H9 (cell line): ENCODE results near the gene NCKAP5. TPM values are rescaled to one million over a fixed set of nuclear protein-coding genes. Genes with fewer than 3 reads are reported as not detected.

Experiments used
- DNase-seq: peaks from one replicate; pipeline ENCODE4 v3.0.0-alpha.2; 2017
- H2AFZ ChIP-seq: one replicate; pipeline ENCODE4 v1.6.1; 2013; ENCODE audit warnings: mild to moderate bottlenecking, low read length, control low read depth, moderate library complexity
- H2AK5ac ChIP-seq: 2 replicates; pipeline ENCODE4 v1.6.1; 2013; ENCODE audit warnings: low read length, control low read depth, mixed read lengths; ENCODE audit not compliant: insufficient read length
- H2BK120ac ChIP-seq: one replicate; pipeline ENCODE4 v1.6.1; 2013; ENCODE audit warnings: low read depth, mild to moderate bottlenecking, low read length, control low read depth, inconsistent platforms; ENCODE audit not compliant: poor library complexity, severe bottlenecking
- H2BK12ac ChIP-seq: 2 replicates; pipeline ENCODE4 v1.6.1; 2013; ENCODE audit warnings: low read length, control low read depth, mixed read lengths, low read depth; ENCODE audit not compliant: insufficient read length
- H2BK15ac ChIP-seq: 2 replicates; pipeline ENCODE4 v1.6.1; 2013; ENCODE audit warnings: low read depth, low read length, control low read depth
- H2BK20ac ChIP-seq: one replicate; pipeline ENCODE4 v1.6.1; 2013; ENCODE audit warnings: low read depth, mild to moderate bottlenecking, low read length, control low read depth, inconsistent platforms; ENCODE audit not compliant: poor library complexity, severe bottlenecking
- H2BK5ac ChIP-seq: 2 replicates; pipeline ENCODE4 v1.6.1; 2013; ENCODE audit warnings: low read length, control low read depth, mixed read lengths; ENCODE audit not compliant: insufficient read length
- H3K14ac ChIP-seq: 2 replicates; pipeline ENCODE4 v1.6.1; 2013; ENCODE audit warnings: low read length, control low read depth; ENCODE audit not compliant: insufficient read depth
- H3K18ac ChIP-seq: 2 replicates; pipeline ENCODE4 v1.6.1; 2013; ENCODE audit warnings: low read depth, mild to moderate bottlenecking, mixed read lengths, low read length, control low read depth; ENCODE audit not compliant: insufficient read length
- H3K23ac ChIP-seq: 2 replicates; pipeline ENCODE4 v1.6.1; 2013; ENCODE audit warnings: low read length, control low read depth, mixed read lengths, low read depth; ENCODE audit not compliant: insufficient read length
- H3K23me2 ChIP-seq: 2 replicates; pipeline ENCODE4 v1.6.1; 2013; ENCODE audit warnings: low read depth, mild to moderate bottlenecking, mixed read lengths, low read length, control low read depth; ENCODE audit not compliant: insufficient read length, poor library complexity, severe bottlenecking
- H3K27ac ChIP-seq: 2 replicates; pipeline ENCODE4 v1.5.1; 2013; ENCODE audit warnings: low read length, control low read depth, mixed read lengths, low read depth; ENCODE audit not compliant: insufficient read length
- H3K27me3 ChIP-seq: 2 replicates; pipeline ENCODE4 v1.6.1; 2013; ENCODE audit warnings: low read length, control low read depth, inconsistent platforms; ENCODE audit not compliant: insufficient read depth
- H3K4ac ChIP-seq: 2 replicates; pipeline ENCODE4 v1.6.1; 2013; ENCODE audit warnings: low read depth, mild to moderate bottlenecking, control low read depth, inconsistent platforms, low read length, moderate library complexity
- H3K4me1 ChIP-seq: 2 replicates; pipeline ENCODE4 v1.6.1; 2013; ENCODE audit warnings: low read length, control low read depth, inconsistent platforms; ENCODE audit not compliant: insufficient read depth
- H3K4me2 ChIP-seq: 2 replicates; pipeline ENCODE4 v1.6.1; 2013; ENCODE audit warnings: low read length, control low read depth, mixed read lengths; ENCODE audit not compliant: insufficient read length, insufficient read depth
- H3K56ac ChIP-seq: 2 replicates; pipeline ENCODE4 v1.6.1; 2013; ENCODE audit warnings: low read depth, mild to moderate bottlenecking, mixed read lengths, low read length, control low read depth; ENCODE audit not compliant: insufficient read length
- H3K79me1 ChIP-seq: 2 replicates; pipeline ENCODE4 v1.6.1; 2013; ENCODE audit warnings: low read depth, mild to moderate bottlenecking, moderate library complexity, low read length, control low read depth, inconsistent platforms; ENCODE audit not compliant: insufficient read depth, poor library complexity, severe bottlenecking
- H3K79me2 ChIP-seq: 2 replicates; pipeline ENCODE4 v1.6.1; 2013; ENCODE audit warnings: low read length, control low read depth, inconsistent platforms; ENCODE audit not compliant: insufficient read depth
- H3K9ac ChIP-seq: 2 replicates; pipeline ENCODE4 v1.6.1; 2013; ENCODE audit warnings: low read length, control low read depth, mixed read lengths; ENCODE audit not compliant: insufficient read length; ENCODE audit errors: extremely low read depth
- H3K9me3 ChIP-seq: one replicate; pipeline ENCODE4 v1.6.1; 2013; ENCODE audit warnings: low read depth, low read length, inconsistent platforms; ENCODE audit not compliant: control insufficient read depth
- H3T11ph ChIP-seq: one replicate; pipeline ENCODE4 v1.6.1; 2013; ENCODE audit warnings: mild to moderate bottlenecking, low read length, control low read depth, inconsistent platforms
- H4K20me1 ChIP-seq: one replicate; pipeline ENCODE4 v1.6.1; 2013; ENCODE audit not compliant: control insufficient read depth, insufficient read length, insufficient read depth
- H4K5ac ChIP-seq: 2 replicates; pipeline ENCODE4 v1.6.1; 2013; ENCODE audit warnings: low read depth, mild to moderate bottlenecking, mixed read lengths, low read length, control low read depth; ENCODE audit not compliant: insufficient read length
- H4K8ac ChIP-seq: replicated peaks from 2 replicates; pipeline ENCODE4 v1.6.1; 2013; ENCODE audit warnings: low read length, control low read depth, mixed read lengths, low read depth; ENCODE audit not compliant: insufficient read length
- H4K91ac ChIP-seq: 2 replicates; pipeline ENCODE4 v1.6.1; 2013; ENCODE audit warnings: low read depth, mild to moderate bottlenecking, moderate library complexity, mixed read lengths, low read length, control low read depth; ENCODE audit not compliant: insufficient read length
- H3K27ac Mint-ChIP-seq, 3 experiments: 2 replicates in 2 of 3; 3 replicates in 1 of 3; pipeline ENCODE4 v1.8.0; 2020 to 2021; ENCODE audit warnings: mixed read lengths in 3 of 3, mild to moderate bottlenecking in 1 of 3, moderate library complexity in 1 of 3
- H3K27me3 Mint-ChIP-seq: 2 replicates; pipeline ENCODE4 v1.8.0; 2021; ENCODE audit warnings: low read depth, mild to moderate bottlenecking, moderate library complexity, mixed read lengths
- H3K36me3 Mint-ChIP-seq, 3 experiments: 2 replicates in 2 of 3; 3 replicates in 1 of 3; pipeline ENCODE4 v1.8.0; 2020 to 2021; ENCODE audit warnings: low read depth in 3 of 3, mixed read lengths in 3 of 3; ENCODE audit not compliant: insufficient read depth in 1 of 3
- H3K4me1 Mint-ChIP-seq, 2 experiments: 2 replicates each; pipeline ENCODE4 v1.8.0; 2020; ENCODE audit warnings: mixed read lengths in 2 of 2
- H3K4me3 Mint-ChIP-seq, 2 experiments: 2 replicates in 1 of 2; 3 replicates in 1 of 2; pipeline ENCODE4 v1.8.0; 2020 to 2021; ENCODE audit warnings: mild to moderate bottlenecking in 2 of 2, mixed read lengths in 2 of 2, moderate library complexity in 1 of 2
- H3K9me3 Mint-ChIP-seq, 2 experiments: 2 replicates in 1 of 2; 3 replicates in 1 of 2; pipeline ENCODE4 v1.8.0; 2020; ENCODE audit warnings: mild to moderate bottlenecking in 2 of 2, mixed read lengths in 2 of 2, moderate library complexity in 1 of 2
- WGBS: extraction: QIAGEN DNeasy Blood & Tissue Kit; methylation state at CpG from one replicate; pipeline ENCODE4 v1.1.7; 2013; ENCODE audit warnings: missing lambda C conversion rate, low lambda C conversion rate, mixed read lengths; ENCODE audit not compliant: insufficient read length; ENCODE audit errors: extremely low coverage; 5-methylcytosine and 5-hydroxymethylcytosine counted together
- total RNA-seq: library from RNA; stranded (reverse); gene quantifications from 2 replicates; pipeline ENCODE4 v1.2.1, GENCODE V29; 2021
- TF ChIP-seq, protein P1 (sequence below): fragments of 200-600 bp; sonication (generic); conservative IDR thresholded peaks from 3 replicates; pipeline ENCODE4 v1.8.0; 2021; ENCODE audit warnings: antibody characterized with exemption, mild to moderate bottlenecking

The NCKAP5 gene
- total RNA-seq, 1 experiment from 2014 or later: 0.26 TPM

DNA sequence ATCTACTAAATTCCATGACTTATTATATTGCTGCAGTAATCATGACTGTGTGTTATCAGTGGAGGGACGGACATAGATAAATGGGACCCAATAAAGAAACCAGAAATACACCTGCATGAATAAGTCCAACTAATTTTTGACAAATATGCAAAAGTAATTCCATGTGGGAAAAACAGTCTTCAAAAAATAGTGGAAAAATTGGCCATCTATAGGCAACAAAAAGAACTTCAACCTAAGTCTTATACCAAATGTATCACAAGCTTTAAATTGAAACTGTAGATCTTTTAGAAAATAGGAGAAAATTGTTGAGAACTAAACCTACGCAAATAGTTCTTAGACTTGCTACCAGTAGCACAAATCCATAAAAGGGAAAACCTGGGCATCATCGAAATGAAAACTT, 376.2 kb downstream of the NCKAP5 start:
- H3K9me3 ChIP-seq: no peaks in the 10 kb centered on the region
- no peak overlapping the region for H3K56ac ChIP-seq
- H3K79me2 ChIP-seq: no peaks in the 10 kb centered on the region
- H3K79me1 ChIP-seq: no peaks in the 10 kb centered on the region
- no peak overlapping the region for H3K4ac ChIP-seq
- H2BK15ac ChIP-seq: no peak overlapping the region
- no peaks in the 10 kb centered on the region for H3K23me2 ChIP-seq
- H3K14ac ChIP-seq: no peak overlapping the region
- H2BK120ac ChIP-seq: no peak overlapping the region
- H2AFZ ChIP-seq: no peak overlapping the region
- H3K27me3 Mint-ChIP-seq: no peaks in the 10 kb centered on the region; the same call in 1 of the 2 replicates
- H3K9ac ChIP-seq: no peak overlapping the region
- WGBS: no CpG with 5 or more reads among the region's 3 CpGs
- H3K23ac ChIP-seq: no peak overlapping the region
- no peak overlapping the region for H3K27ac ChIP-seq
- H3K4me1 Mint-ChIP-seq: no peaks in the 10 kb centered on the region
- H3K4me3 Mint-ChIP-seq: no peak overlapping the region
- H4K5ac ChIP-seq: no peak overlapping the region
- no peak overlapping the region for H2BK20ac ChIP-seq
- no peak overlapping the region for H3K4me2 ChIP-seq
- no peak overlapping the region for H2BK5ac ChIP-seq
- H3K9me3 Mint-ChIP-seq: peaks cover 10 to 19% of the 10 kb centered on the region in 2 experiments
- TF ChIP-seq, protein P1, sequence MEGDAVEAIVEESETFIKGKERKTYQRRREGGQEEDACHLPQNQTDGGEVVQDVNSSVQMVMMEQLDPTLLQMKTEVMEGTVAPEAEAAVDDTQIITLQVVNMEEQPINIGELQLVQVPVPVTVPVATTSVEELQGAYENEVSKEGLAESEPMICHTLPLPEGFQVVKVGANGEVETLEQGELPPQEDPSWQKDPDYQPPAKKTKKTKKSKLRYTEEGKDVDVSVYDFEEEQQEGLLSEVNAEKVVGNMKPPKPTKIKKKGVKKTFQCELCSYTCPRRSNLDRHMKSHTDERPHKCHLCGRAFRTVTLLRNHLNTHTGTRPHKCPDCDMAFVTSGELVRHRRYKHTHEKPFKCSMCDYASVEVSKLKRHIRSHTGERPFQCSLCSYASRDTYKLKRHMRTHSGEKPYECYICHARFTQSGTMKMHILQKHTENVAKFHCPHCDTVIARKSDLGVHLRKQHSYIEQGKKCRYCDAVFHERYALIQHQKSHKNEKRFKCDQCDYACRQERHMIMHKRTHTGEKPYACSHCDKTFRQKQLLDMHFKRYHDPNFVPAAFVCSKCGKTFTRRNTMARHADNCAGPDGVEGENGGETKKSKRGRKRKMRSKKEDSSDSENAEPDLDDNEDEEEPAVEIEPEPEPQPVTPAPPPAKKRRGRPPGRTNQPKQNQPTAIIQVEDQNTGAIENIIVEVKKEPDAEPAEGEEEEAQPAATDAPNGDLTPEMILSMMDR: peak; percentile 36; the same call in 1 of the 3 replicates
- no peak overlapping the region for H4K8ac ChIP-seq
- H4K91ac ChIP-seq: no peak overlapping the region
- no peak overlapping the region for H3K27ac Mint-ChIP-seq
- H3K36me3 Mint-ChIP-seq: peaks cover 0 to 7% (median 0%) of the 10 kb centered on the region in 3 experiments; a peak in 3 of 7 replicates
- no peak overlapping the region for H3K18ac ChIP-seq
- DNase-seq: no peak
- H3K27me3 ChIP-seq: no peaks in the 10 kb centered on the region
- H4K20me1 ChIP-seq: no peaks in the 10 kb centered on the region
- no peak overlapping the region for H2AK5ac ChIP-seq
- no peak overlapping the region for H2BK12ac ChIP-seq
- no peak overlapping the region for H3T11ph ChIP-seq
- no peaks in the 10 kb centered on the region for H3K4me1 ChIP-seq
